Stimulated activated CD4-positive, alpha-beta T cell treated with anti-CD3 and anti-CD28 coated beads, TNF-alpha, amount 100 ng/mL, for 4 hours (primary cell): Measurements from ENCODE around the gene NR1H2.

Experiments used
- DNase-seq, 3 experiments: peaks; one replicate each; pipeline ENCODE4 v3.0.0-alpha.2; 2020; ENCODE audit warnings: low read depth in 3 of 3

The NR1H2 gene

GRCh38 chr19:50422397-50423278 is 46.4 kb downstream of the NR1H2 start:
- no peak for DNase-seq

DNA sequence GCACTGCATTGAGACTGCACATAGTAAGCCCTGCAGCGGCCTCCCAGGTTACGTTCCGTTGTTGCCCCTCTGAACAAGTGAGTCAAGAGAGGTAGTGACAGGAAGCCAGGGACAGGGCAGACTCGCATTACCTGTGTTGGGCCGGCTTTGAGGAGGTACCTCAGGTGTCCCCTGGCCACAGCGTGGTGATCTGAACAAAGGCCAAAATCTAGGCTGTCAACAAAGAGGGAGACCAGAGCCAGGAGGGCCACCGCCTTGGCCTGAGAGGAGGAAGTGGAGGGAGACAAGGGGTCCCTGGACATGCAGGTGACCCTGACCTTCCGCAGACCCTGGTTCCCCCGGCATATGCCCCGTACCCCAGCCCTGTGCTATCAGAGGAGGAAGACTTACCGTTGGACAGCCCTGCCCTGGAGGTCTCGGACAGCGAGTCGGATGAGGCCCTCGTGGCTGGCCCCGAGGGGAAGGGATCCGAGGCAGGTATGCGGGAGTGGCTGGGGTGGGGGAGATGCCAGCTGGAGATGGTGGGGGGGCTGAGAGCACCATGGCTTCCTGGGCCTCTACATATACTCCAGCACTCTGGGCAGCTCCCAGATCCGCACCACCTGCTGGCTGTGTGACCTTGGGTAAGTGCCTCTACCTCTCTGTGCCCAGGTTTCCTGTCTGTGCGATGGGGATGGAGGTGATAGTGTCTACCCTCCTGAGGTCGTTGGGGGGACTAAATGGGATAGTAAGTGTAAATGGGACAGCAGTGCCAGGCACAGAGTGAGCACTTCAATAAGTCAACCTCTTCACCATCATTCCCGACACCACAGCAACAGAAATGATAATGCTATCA is 47.2 kb downstream of the NR1H2 start:
- no peak for DNase-seq

- no peak for DNase-seq
Observed at GRCh38 chr19:50425581-50425980, 49.3 kb downstream of the NR1H2 start.

DNA sequence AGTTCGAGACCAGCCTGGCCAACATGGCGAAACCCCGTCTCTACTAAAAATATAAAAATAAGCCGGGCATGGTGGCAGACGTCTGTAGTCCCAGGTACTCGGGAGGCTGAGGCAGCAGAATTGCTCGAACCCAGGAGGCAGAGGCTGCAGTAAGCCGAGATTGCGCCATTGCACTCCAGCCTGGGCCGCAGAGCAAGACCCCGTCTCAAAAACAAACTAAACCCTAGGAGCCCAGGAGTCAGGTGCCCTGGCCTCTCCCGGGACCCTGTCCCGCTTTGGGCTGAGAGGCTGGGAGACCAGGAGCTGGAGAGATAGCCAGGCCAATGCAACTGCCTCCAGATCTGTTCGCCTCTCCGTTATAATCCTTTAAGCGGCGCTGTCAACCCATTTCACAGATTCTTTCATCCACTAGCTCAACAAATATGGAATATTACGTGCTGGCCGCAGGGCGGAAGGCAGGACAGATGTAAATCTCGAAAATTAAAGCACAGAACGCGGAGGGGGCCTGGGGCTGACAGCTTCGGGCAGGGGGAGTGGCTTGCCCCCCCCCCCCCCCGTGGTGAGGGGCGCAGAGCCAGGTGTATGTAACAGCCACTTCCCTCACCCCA is 51.2 kb downstream of the NR1H2 start:
- no peak for DNase-seq

GRCh38 chr19:50427997-50428425 is 51.8 kb downstream of the NR1H2 start:
- no peak for DNase-seq

DNA sequence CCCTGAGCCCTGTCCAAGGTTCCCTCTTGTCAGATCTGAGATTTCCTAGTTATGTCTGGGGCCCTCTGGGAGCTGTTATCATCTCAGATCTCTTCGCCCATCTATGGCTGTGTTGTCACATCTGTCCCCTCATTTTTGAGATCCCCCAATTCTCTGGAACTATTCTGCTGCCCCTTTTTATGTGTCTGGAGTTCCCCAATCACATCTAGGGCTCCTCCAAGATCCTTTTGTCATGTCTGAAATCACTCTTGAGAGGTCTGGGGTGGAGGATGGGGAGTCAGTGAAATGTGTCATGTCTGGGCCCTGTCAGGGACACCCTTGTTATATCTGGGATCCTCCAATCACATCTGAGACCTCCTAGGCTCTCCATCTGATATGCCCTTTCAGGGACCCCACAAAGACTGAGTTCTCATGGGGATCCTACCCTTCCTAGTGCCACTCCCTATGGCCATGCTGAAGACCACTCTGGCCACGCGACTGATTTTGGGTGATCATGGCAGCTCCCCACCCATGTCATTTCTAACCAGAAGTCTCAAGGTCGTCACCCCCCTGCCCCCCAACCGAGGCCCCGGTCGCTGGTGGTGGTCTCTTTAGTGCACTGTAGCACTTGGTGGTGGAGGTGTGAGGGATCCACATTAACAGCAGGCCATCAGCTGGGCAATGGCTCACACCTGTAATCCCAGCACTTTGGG is 52.7 kb downstream of the NR1H2 start:
- no peak for DNase-seq

- DNase-seq, result no peak
Observed at GRCh38 chr19:50430888-50431342, 54.7 kb downstream of the NR1H2 start.

DNA sequence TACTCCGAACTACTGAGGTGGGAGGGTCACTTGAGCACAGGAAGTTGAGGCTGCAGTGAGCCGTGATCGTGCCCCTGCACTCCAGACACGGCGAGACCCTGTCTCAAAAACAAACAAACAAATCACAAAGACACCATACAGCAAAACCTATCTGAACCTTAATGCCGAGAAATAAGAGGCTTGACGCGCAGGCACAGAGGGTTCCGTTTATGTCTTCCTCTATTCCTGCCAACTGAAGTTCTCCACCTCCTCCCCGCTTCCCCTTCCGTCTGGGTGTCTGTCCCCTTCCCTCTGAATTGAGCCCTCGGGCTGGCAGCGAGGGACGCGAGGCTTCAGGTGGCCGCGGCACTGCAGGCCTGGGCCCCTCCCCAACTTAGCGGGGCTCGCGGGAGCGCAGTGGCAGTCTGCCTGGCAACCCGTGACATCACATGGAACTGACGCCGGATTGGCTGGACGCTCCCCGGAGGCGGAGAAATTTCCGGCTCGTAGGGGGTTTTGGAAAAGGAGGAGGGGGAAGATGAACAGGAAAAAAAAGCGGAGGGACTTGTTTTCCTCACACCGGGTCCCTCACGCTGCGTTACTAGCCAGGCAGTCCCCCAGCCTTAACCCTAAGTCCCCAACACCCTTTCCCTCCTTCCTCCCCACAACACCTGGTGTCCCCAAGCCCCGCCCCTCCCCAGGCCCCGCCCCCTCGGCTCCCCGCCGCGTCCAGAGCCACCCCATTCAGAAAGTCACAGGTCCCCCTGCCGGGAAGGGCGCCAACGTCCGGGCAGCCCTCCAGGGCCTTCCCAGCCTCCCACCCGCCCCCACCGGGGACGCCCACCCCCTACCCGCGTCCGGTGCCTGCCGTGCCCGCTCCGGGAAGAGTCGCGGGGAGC is 55.3 kb downstream of the NR1H2 start:
- peak; percentile 79 to 82 (median 79) for DNase-seq

DNA sequence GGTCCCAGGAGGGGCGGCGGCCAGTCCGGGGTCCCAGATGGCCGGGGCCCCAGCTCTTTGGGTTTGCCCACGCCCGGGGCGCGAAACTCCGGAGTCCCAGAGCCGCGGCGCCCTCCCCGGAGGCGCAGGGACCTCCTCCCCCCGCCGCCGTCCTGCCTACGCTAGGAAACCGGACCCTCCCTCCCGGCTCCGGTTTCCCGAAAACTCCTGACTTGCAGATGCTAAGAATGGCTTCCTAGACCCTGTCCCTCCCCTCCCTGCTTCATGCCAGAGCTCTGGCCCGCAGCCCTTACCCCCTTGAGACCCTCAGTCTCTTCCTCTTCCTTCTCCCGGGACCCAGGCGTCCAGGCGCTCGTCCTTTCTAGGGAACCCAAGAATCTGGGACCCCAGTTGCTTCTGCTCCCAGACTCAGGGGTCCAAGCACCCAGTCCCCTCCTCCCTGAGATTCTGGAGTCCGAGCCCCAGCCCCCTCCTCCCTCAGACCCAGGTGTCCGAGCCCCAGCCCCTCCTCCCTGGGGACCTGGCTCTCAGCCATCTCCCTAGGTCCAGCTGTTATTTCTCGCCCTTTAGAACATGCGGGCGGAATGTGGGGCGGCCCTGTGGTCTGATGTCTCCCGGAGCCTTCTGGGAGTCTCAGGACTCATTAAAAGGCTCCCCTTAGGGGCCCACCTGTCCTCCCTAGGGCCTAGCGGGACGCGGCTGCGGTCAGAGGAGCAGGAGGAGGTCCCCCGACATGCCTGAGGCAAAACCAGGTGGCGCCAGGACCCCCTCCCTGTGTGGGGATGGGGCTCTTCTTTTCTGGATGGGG is 56.2 kb downstream of the NR1H2 start, which contains the start of gene MYBPC2:
Gene MYBPC2 (plus strand): TSS at position 672 of the 808 bp plus-strand sequence. CDS start 62 bp downstream, at position 734.
- no peak for DNase-seq
